H1 (cell line): ENCODE results near the gene MYO9B. TPM values are rescaled to one million over a fixed set of nuclear protein-coding genes. Genes with fewer than 3 reads are reported as not detected.
A peak's percentile ranks its signal among the peaks of the same experiment; 100 is the strongest.

Source experiments
- CTCF ChIA-PET: fragments of 300-600 bp; sonication (Branson Sonifier 250); formaldehyde crosslinking; loops from one replicate; lab custom pipeline; 2021; ENCODE audit not compliant: partially characterized antibody; lab: Charles Lee
- POLR2A ChIA-PET: fragments of 300-600 bp; sonication (Branson Sonifier 250); formaldehyde crosslinking; loops from one replicate; lab custom pipeline; 2021; ENCODE audit warnings: inconsistent platforms; ENCODE audit not compliant: partially characterized antibody; lab: Charles Lee
- DNase-seq, 2 experiments: peaks; one replicate each; pipeline versions ENCODE4 v3.0.0 to v3.0.0-alpha.2; 2010 to 2022; ENCODE audit warnings: low spot score in 2 of 2, low read depth in 1 of 2, mixed read lengths in 1 of 2
- FAIRE-seq: peaks from 2 replicates; lab custom pipeline; 2011; peaks lifted over from hg19 to GRCh38; lab: Jason Lieb, UNC
- H2AFZ ChIP-seq: 2 replicates; pipeline ENCODE4 v1.8.1; 2012; ENCODE audit warnings: low read length, inconsistent platforms
- H2AK5ac ChIP-seq: 2 replicates; pipeline ENCODE4 v1.6.1; 2013; ENCODE audit warnings: low read depth, low read length
- H2BK120ac ChIP-seq: replicated peaks from 2 replicates; pipeline ENCODE3; 2013; ENCODE audit warnings: low read depth, low read length, inconsistent platforms
- H2BK12ac ChIP-seq: 2 replicates; pipeline ENCODE4 v1.6.1; 2013; ENCODE audit warnings: low read depth, low read length
- H2BK15ac ChIP-seq: 2 replicates; pipeline ENCODE4 v1.6.1; 2013; ENCODE audit warnings: low read length
- H2BK20ac ChIP-seq: 2 replicates; pipeline ENCODE4 v1.6.1; 2013; ENCODE audit warnings: low read length
- H2BK5ac ChIP-seq: 2 replicates; pipeline ENCODE4 v1.6.1; 2013; ENCODE audit warnings: low read depth, low read length
- H3K14ac ChIP-seq: 2 replicates; pipeline ENCODE4 v1.6.1; 2013; ENCODE audit warnings: inconsistent platforms; ENCODE audit not compliant: insufficient read length
- H3K18ac ChIP-seq: 2 replicates; pipeline ENCODE4 v1.6.1; 2013; ENCODE audit warnings: low read length; ENCODE audit errors: extremely low read depth
- H3K23ac ChIP-seq: 2 replicates; pipeline ENCODE4 v1.6.1; 2013; ENCODE audit warnings: inconsistent platforms; ENCODE audit not compliant: insufficient read length
- H3K23me2 ChIP-seq: 2 replicates; pipeline ENCODE4 v1.6.1; 2013; ENCODE audit warnings: low read depth, low read length
- H3K27ac ChIP-seq: 2 replicates; pipeline ENCODE4 v1.6.1; 2011; ENCODE audit warnings: low read depth, low read length, inconsistent platforms
- H3K27me3 ChIP-seq, 4 experiments: replicated peaks in 1 of 4; 1 replicate in 1 of 4; 2 replicates in 3 of 4; pipeline versions ENCODE4 v1.6.1 to v1.8.1; 2011 to 2013; ENCODE audit warnings: low read length in 3 of 4, mild to moderate bottlenecking in 3 of 4, inconsistent platforms in 2 of 4, mixed read lengths in 2 of 4, moderate library complexity in 1 of 4; ENCODE audit not compliant: control insufficient read depth in 3 of 4, insufficient read depth in 3 of 4; ENCODE audit errors: extremely low read depth in 1 of 4
- H3K36me3 ChIP-seq, 4 experiments: 2 replicates each; pipeline versions ENCODE4 v1.6.1 to v1.8.1; 2011 to 2013; ENCODE audit warnings: mild to moderate bottlenecking in 4 of 4, low read length in 3 of 4, moderate library complexity in 2 of 4, control low read depth in 1 of 4, inconsistent platforms in 1 of 4; ENCODE audit not compliant: insufficient read depth in 4 of 4, control insufficient read depth in 2 of 4
- H3K4ac ChIP-seq: replicated peaks from 2 replicates; pipeline ENCODE3; 2013; ENCODE audit warnings: low read length, low read depth, mixed read lengths, inconsistent platforms; ENCODE audit not compliant: insufficient read length
- H3K4me1 ChIP-seq, 4 experiments: replicated peaks in 1 of 4; 1 replicate in 1 of 4; 2 replicates in 3 of 4; pipeline versions ENCODE4 v1.6.1 to v1.8.1; 2011 to 2013; ENCODE audit warnings: low read length in 3 of 4, inconsistent platforms in 2 of 4, mixed read lengths in 1 of 4; ENCODE audit not compliant: insufficient read depth in 4 of 4, control insufficient read depth in 3 of 4
- H3K4me2 ChIP-seq, 2 experiments: 2 replicates each; pipeline versions ENCODE4 v1.6.1 to v1.8.1; 2011 to 2013; ENCODE audit warnings: low read depth in 2 of 2, low read length in 2 of 2, control low read depth in 1 of 2, inconsistent platforms in 1 of 2, mild to moderate bottlenecking in 1 of 2; ENCODE audit not compliant: insufficient read depth in 1 of 2
- H3K4me3 ChIP-seq, 4 experiments: fragments of 200-600, 300-600 bp in 1 of 4; sonication (generic), shearing (Covaris generic), sonication (Bioruptor Twin) in 1 of 4; 2 replicates each; pipeline versions ENCODE4 v1.5.1 to v1.8.1; 2011 to 2016; ENCODE audit warnings: low read length in 4 of 4, low read depth in 3 of 4, control low read depth in 2 of 4, inconsistent platforms in 2 of 4, mild to moderate bottlenecking in 2 of 4, mixed read lengths in 1 of 4, moderate library complexity in 1 of 4; ENCODE audit not compliant: insufficient read depth in 2 of 4; ENCODE audit errors: extremely low read depth in 1 of 4
- H3K56ac ChIP-seq: replicated peaks from 2 replicates; pipeline ENCODE3; 2013; ENCODE audit warnings: low read depth, mild to moderate bottlenecking, mixed read lengths, low read length, inconsistent platforms; ENCODE audit not compliant: insufficient read length
- H3K79me1 ChIP-seq: 2 replicates; pipeline ENCODE4 v1.6.1; 2013; ENCODE audit warnings: low read depth, low read length, control low read depth
- H3K79me2 ChIP-seq, 2 experiments: 2 replicates each; pipeline versions ENCODE4 v1.6.1 to v1.8.1; 2012 to 2013; ENCODE audit warnings: low read length in 2 of 2, mild to moderate bottlenecking in 2 of 2, inconsistent platforms in 1 of 2; ENCODE audit not compliant: insufficient read depth in 2 of 2, control insufficient read depth in 1 of 2
- H3K9ac ChIP-seq, 4 experiments: replicated peaks in 1 of 4; 1 replicate in 1 of 4; 2 replicates in 3 of 4; pipeline versions ENCODE4 v1.6.1 to v1.8.1; 2011 to 2013; ENCODE audit warnings: low read depth in 3 of 4, low read length in 3 of 4, control low read depth in 2 of 4, mild to moderate bottlenecking in 2 of 4, moderate library complexity in 2 of 4, inconsistent platforms in 1 of 4; ENCODE audit errors: extremely low read depth in 1 of 4
- H3K9me3 ChIP-seq, 2 experiments: 2 replicates each; pipeline versions ENCODE4 v1.6.1 to v1.8.1; 2012 to 2013; ENCODE audit warnings: mild to moderate bottlenecking in 2 of 2, moderate library complexity in 2 of 2, control low read depth in 1 of 2, inconsistent platforms in 1 of 2, low read depth in 1 of 2, low read length in 1 of 2, mixed read lengths in 1 of 2; ENCODE audit not compliant: insufficient read depth in 2 of 2
- H4K20me1 ChIP-seq, 2 experiments: replicated peaks in 1 of 2; 2 replicates each; pipeline versions ENCODE3 to v1.8.1; 2011 to 2013; ENCODE audit warnings: inconsistent platforms in 2 of 2, low read length in 2 of 2, mild to moderate bottlenecking in 1 of 2; ENCODE audit not compliant: insufficient read depth in 2 of 2, control insufficient read depth in 1 of 2
- H4K5ac ChIP-seq: 2 replicates; pipeline ENCODE4 v1.6.1; 2013; ENCODE audit warnings: low read length, low read depth, mixed read lengths, inconsistent platforms; ENCODE audit not compliant: insufficient read length
- H4K8ac ChIP-seq: 2 replicates; pipeline ENCODE4 v1.8.0; 2013; ENCODE audit warnings: mild to moderate bottlenecking, moderate library complexity, low read length, inconsistent platforms; ENCODE audit not compliant: insufficient read depth; ENCODE audit errors: extremely low read depth
- H4K91ac ChIP-seq: replicated peaks from 2 replicates; pipeline ENCODE3; 2013; ENCODE audit warnings: low read length, mixed read lengths, inconsistent platforms; ENCODE audit not compliant: insufficient read length
- CHD2 ChIP-seq: IDR thresholded peaks from 2 replicates; pipeline ENCODE4 v1.6.1; 2012; ENCODE audit warnings: low read length, improper control_type of control experiment
- GTF2F1 ChIP-seq: IDR thresholded peaks from 2 replicates; pipeline ENCODE4 v1.6.1; 2012; ENCODE audit warnings: low read depth, low read length, improper control_type of control experiment, borderline replicate concordance
- JUND ChIP-seq: IDR thresholded peaks from 2 replicates; pipeline ENCODE4 v1.6.1; 2011; ENCODE audit warnings: mild to moderate bottlenecking, improper control_type of control experiment, low read length
- RAD21 ChIP-seq, 2 experiments: IDR thresholded peaks in 1 of 2; conservative IDR thresholded peaks in 1 of 2; 2 replicates each; pipeline ENCODE4 v1.6.1; 2011; ENCODE audit warnings: low read depth in 2 of 2, low read length in 2 of 2, improper control_type of control experiment in 1 of 2, inconsistent platforms in 1 of 2, mild to moderate bottlenecking in 1 of 2, moderate library complexity in 1 of 2
- SUZ12 ChIP-seq: fragments of 200-600 bp; sonication (generic); IDR thresholded peaks from 2 replicates; pipeline ENCODE4 v1.6.1; 2012; ENCODE audit warnings: mild to moderate bottlenecking, inconsistent platforms, low read length, moderate library complexity, mixed read lengths
- TAF1 ChIP-seq: IDR thresholded peaks from 2 replicates; pipeline ENCODE4 v1.6.1; 2011; ENCODE audit warnings: mild to moderate bottlenecking, low read depth, low read length
- ZNF274 ChIP-seq: IDR thresholded peaks from 2 replicates; pipeline ENCODE4 v1.7.0; 2012; ENCODE audit warnings: low read length, borderline replicate concordance; ENCODE audit errors: extremely low read depth
- WGBS, 2 experiments: shearing (Covaris generic) in 1 of 2; methylation state at CpG; one replicate each; pipeline versions ENCODE4 v1.1.6 to v1.1.7; 2013 to 2015; ENCODE audit warnings: low lambda C conversion rate in 2 of 2, mixed read lengths in 2 of 2, inconsistent platforms in 1 of 2, low coverage in 1 of 2, missing lambda C conversion rate in 1 of 2; ENCODE audit not compliant: insufficient replicate concordance in 2 of 2, insufficient coverage in 1 of 2, insufficient read length in 1 of 2; ENCODE audit errors: extremely low coverage in 1 of 2, missing lambda C conversion rate in 1 of 2; 5-methylcytosine and 5-hydroxymethylcytosine counted together
- polyA plus RNA-seq, 7 experiments: library from polyadenylated mRNA; depleted of rRNA in 3 of 7; stranded (reverse) in 5 of 7; unstranded in 2 of 7; fragments of >200 nt in 5 of 7; fragments of 200-250 nt in 2 of 7; gene quantifications; 1 replicate in 5 of 7; 2 replicates in 1 of 7; 4 replicates in 1 of 7; pipeline versions ENCODE4 v1.2.1 to v1.2.3, GENCODE V29; 2011 to 2013; ENCODE audit warnings: missing spikeins in 2 of 7, mixed read lengths in 2 of 7
- total RNA-seq: library from RNA; stranded (reverse); fragmentation: NEBNext Ultra II Directional; extraction: Animal tissue kit (Norgen Biotek cat#: 25700); gene quantifications from 2 replicates; pipeline ENCODE4 v1.2.1, GENCODE V29; 2021
- TF ChIP-seq, protein P1 (sequence below): IDR thresholded peaks from 2 replicates; pipeline ENCODE4 v1.6.1; 2012; ENCODE audit warnings: low read length, inconsistent platforms
- TF ChIP-seq, protein P2 (sequence below): IDR thresholded peaks from 2 replicates; pipeline ENCODE4 v1.6.1; 2011; ENCODE audit warnings: low read length, improper control_type of control experiment
- TF ChIP-seq, protein P3 (sequence below): IDR thresholded peaks from 2 replicates; pipeline ENCODE4 v1.6.1; 2011; ENCODE audit warnings: low read depth, mild to moderate bottlenecking, low read length; ENCODE audit not compliant: insufficient read depth

MYO9B gene
- total and polyA plus RNA-seq, 2 of the 8 experiments (the other 6 are each of a cell fraction or from before 2014, with no cell fraction given): 27.6 to 77.1 TPM

DNA sequence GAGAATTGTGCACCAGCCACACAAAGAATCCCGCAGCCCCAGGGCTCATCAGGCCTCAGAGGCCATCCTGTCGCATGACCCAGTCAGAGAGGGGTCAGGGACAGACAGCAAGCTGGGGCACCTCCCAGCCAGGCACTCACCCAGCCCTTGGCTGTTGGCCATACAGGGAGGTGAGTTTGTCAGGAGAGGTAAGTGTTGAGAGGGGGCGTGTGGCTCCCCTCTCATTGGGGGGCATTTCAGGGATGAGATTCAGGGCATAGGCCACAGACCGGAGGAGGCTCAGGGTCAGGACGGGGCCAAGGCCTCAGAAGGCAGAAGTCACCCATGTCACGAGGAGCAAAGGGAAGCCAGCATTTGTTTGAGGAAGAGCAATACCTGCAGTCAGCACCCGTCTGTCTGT, 37.1 kb downstream of the MYO9B start:
- Histone ChIP-seq H3K79me2 (no peaks in the 10 kb centered on the region), H3K56ac (no peak overlapping the region), H3K4me1 (peaks cover 5 to 18% (median 13%) of the 10 kb centered on the region in 4 experiments), H3K4me2 (no peak overlapping the region), H3K27me3 (no peaks in the 10 kb centered on the region), H2BK12ac (0 out of 2 replicates have a peak overlapping the region, but pooled peaks have one; percentile 0), H3K4ac (no peak overlapping the region), H3K9ac (no peak overlapping the region), H3K36me3 (no peaks in the 10 kb centered on the region), H3K4me3 (no peak overlapping the region), H3K23me2 (peaks cover 2% of the 10 kb centered on the region; the same call in 1 of the 2 replicates), H3K27ac (no peak overlapping the region), H2BK15ac (no peak overlapping the region), H2BK120ac (no peak overlapping the region), H3K14ac (no peak overlapping the region), H3K18ac (no peak overlapping the region), H3K9me3 (no peaks in the 10 kb centered on the region), H4K8ac (no peak overlapping the region), H4K91ac (no peak overlapping the region), H2BK20ac (no peak overlapping the region), H4K5ac (no peak overlapping the region), H3K79me1 (peaks cover 2% of the 10 kb centered on the region; the same call in 1 of the 2 replicates), H3K23ac (no peak overlapping the region), H2BK5ac (peak overlapping the region; percentile 60; the same call in 1 of the 2 replicates), H2AFZ (no peak overlapping the region), H4K20me1 (peaks cover 8 to 10% of the 10 kb centered on the region in 2 experiments), H2AK5ac (peak overlapping the region; percentile 67; the same call in 1 of the 2 replicates)
- POLR2A ChIA-PET: interaction anchor here (0.6 to 1.0 kb wide), 2 partner anchors 27 to 168 kb away, joined by 4 read pairs; no protein-coding TSS in a partner anchor
- FAIRE-seq (no peak), DNase-seq (no peak)
- CTCF ChIA-PET: interaction anchor here (1.2 kb wide), 1 partner anchor 47 kb away, joined by 3 read pairs; no protein-coding TSS in a partner anchor
- WGBS, 2 experiments: 81% methylated on average over 7 of the region's 7 CpGs; no CpG with 5 or more reads in 1 of the 2 experiments
- TF ChIP-seq TAF1 (no peak), SUZ12 (no peak), ZNF274 (no peak), GTF2F1 (no peak), RAD21 (IDR thresholded peaks at IDR 0.05 in 1 of 2, conservative IDR thresholded peaks at IDR 0.05 in 1 of 2; ENCODE audit: low read depth in 2 of 2, low read length in 2 of 2) (no peak), CHD2 (no peak), JUND (no peak)
- TF ChIP-seq, protein P1, sequence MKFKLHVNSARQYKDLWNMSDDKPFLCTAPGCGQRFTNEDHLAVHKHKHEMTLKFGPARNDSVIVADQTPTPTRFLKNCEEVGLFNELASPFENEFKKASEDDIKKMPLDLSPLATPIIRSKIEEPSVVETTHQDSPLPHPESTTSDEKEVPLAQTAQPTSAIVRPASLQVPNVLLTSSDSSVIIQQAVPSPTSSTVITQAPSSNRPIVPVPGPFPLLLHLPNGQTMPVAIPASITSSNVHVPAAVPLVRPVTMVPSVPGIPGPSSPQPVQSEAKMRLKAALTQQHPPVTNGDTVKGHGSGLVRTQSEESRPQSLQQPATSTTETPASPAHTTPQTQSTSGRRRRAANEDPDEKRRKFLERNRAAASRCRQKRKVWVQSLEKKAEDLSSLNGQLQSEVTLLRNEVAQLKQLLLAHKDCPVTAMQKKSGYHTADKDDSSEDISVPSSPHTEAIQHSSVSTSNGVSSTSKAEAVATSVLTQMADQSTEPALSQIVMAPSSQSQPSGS: no peak
- TF ChIP-seq, protein P2, sequence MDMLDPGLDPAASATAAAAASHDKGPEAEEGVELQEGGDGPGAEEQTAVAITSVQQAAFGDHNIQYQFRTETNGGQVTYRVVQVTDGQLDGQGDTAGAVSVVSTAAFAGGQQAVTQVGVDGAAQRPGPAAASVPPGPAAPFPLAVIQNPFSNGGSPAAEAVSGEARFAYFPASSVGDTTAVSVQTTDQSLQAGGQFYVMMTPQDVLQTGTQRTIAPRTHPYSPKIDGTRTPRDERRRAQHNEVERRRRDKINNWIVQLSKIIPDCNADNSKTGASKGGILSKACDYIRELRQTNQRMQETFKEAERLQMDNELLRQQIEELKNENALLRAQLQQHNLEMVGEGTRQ: no peak
- TF ChIP-seq, protein P3, sequence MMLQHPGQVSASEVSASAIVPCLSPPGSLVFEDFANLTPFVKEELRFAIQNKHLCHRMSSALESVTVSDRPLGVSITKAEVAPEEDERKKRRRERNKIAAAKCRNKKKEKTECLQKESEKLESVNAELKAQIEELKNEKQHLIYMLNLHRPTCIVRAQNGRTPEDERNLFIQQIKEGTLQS: no peak
